Adrenal gland (tissue), 12 donors: ENCODE results near the gene UBALD2. TPM values are rescaled to one million over a fixed set of nuclear protein-coding genes. Genes with fewer than 3 reads are reported as not detected.
A peak's percentile ranks its signal among the peaks of the same experiment; 100 is the strongest.

Experiments used
- DNase-seq, 7 donors: peaks; one replicate each; pipeline ENCODE4 v3.0.0-alpha.2; 2019 to 2020
- H3K27ac ChIP-seq, 5 donors: fragments of 200-600 bp; sonication (generic) in 4 of 5; 1 replicate in 3 of 5; 2 replicates in 2 of 5; pipeline versions ENCODE4 v1.5.1 to v1.8.0; 2016 to 2020; ENCODE audit warnings: mild to moderate bottlenecking in 1 of 5
- H3K27me3 ChIP-seq: fragments of 200-600 bp; 2 replicates; pipeline ENCODE4 v1.8.0; 2021
- H3K36me3 ChIP-seq, 2 donors: fragments of 200-600 bp; replicated peaks in 1 of 2; 1 replicate in 1 of 2; 2 replicates in 1 of 2; pipeline versions ENCODE4 v1.5.1 to v1.8.0; 2018 to 2022
- H3K4me1 ChIP-seq, 2 donors: fragments of 200-600 bp; replicated peaks in 1 of 2; 1 replicate in 1 of 2; 2 replicates in 1 of 2; pipeline versions ENCODE4 v1.5.1 to v1.8.0; 2018 to 2021
- H3K4me3 ChIP-seq, 4 donors: fragments of 200-600 bp; sonication (generic) in 3 of 4; one replicate each; pipeline ENCODE4 v1.5.1; 2016 to 2018
- H3K9me3 ChIP-seq, 3 donors: fragments of 200-600 bp; sonication (generic) in 1 of 3; replicated peaks in 1 of 3; 1 replicate in 2 of 3; 2 replicates in 1 of 3; pipeline versions ENCODE4 v1.5.1 to v1.8.0; 2016 to 2021
- POLR2A ChIP-seq, 2 donors: fragments of 450-650 bp; IDR thresholded peaks; one replicate each; pipeline ENCODE4 v1.6.1; 2017; ENCODE audit warnings: antibody characterized with exemption in 2 of 2, mild to moderate bottlenecking in 2 of 2, moderate library complexity in 1 of 2
- WGBS, 4 donors: extraction: QIAGEN DNeasy Blood & Tissue Kit in 2 of 4; methylation state at CpG; one replicate each; pipeline versions ENCODE4 v1.1.5 to v1.1.7; 2013 to 2017; 5-methylcytosine and 5-hydroxymethylcytosine counted together
- intact Hi-C, 2 donors: fragments of 100-400 bp; cut with DNase I; formaldehyde crosslinking; loops; one replicate each; pipeline versions ENCODE4 v1.14.1 to v1.15.0; 2022 to 2023
- polyA plus RNA-seq, 3 donors: library from polyadenylated mRNA; stranded (reverse); fragments of 200-250 nt in 2 of 3; fragments of 350-450 nt in 1 of 3; fragmentation: Illumina TruSeq in 1 of 3; extraction: RNeasy Lipid Tissue Mini Kit (QIAGEN cat#74804) in 1 of 3; gene quantifications; one replicate each; pipeline ENCODE4 v1.2.3, GENCODE V29; 2013 to 2014
- total RNA-seq, 9 donors: library from RNA; depleted of rRNA in 4 of 9; stranded (reverse); fragments of >200 nt in 4 of 9; fragments of 120-200 nt in 1 of 9; fragmentation: NEBNext Ultra II Directional in 1 of 9; extraction: Animal tissue kit (Norgen Biotek cat#: 25700) in 1 of 9; gene quantifications; one replicate each; pipeline versions ENCODE4 v1.1.0 to v1.2.4, GENCODE V29; 2013 to 2023
- TF ChIP-seq, protein P1 (sequence below), 6 experiments: fragments of 450-650 bp in 4 of 6; fragments of 200-600 bp in 2 of 6; sonication (generic) in 1 of 6; IDR thresholded peaks; 1 replicate in 5 of 6; 2 replicates in 1 of 6; pipeline versions ENCODE4 v1.5.1 to v1.8.0; 2016 to 2021; ENCODE audit warnings: antibody characterized with exemption in 6 of 6, mild to moderate bottlenecking in 2 of 6, moderate library complexity in 1 of 6
- donor health status: healthy with polysubstance abuse.
- donor health status: Bipolar disorder and iron deficiency.
- donor health status: DM: yes; HTN: yes; CAD: no.
- donor health status: DM: no; HTN: no; CAD: no.
- donor health status: DM: no; HTN: no; CAD: no.
- donor health status: DM: yes; HTN: yes; CAD: no.

Gene UBALD2
- total and polyA plus RNA-seq, 12 donors = 5.2 to 71.2 (median 14.3) TPM

DNA sequence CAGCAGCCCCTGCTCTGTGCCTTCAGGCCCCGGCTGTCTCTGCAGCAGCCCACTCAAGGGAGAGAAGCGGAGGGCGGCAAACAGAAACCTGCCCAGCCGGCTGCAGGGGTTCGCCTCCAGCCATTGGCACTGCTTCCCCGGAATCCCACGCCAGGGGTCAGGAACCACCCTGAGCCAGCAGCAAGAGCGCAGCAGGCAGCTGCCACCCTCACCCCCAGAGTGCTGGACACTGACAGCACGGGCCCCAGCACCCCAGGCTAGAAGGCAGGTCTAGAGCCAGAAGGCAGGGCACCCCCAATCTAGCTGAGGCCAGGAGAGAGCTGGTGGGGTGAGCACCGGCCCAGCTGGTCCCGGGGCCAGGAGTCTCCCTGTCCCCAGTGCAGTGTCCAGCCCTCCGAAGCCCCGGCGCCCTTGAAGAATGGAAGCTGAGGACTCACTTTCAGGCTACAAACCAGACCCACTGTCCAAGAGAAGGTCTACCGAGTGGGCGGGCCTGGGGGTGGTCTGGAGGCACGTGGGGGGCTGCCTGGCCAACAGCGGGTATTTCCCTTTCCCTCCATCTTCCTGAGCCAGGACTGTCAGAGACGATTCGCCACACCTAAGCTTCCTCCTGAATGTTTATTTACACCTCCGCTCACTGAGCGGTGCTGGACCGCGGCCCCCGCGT is 8.4 kb downstream of the UBALD2 start:
- TF ChIP-seq, protein P1, sequence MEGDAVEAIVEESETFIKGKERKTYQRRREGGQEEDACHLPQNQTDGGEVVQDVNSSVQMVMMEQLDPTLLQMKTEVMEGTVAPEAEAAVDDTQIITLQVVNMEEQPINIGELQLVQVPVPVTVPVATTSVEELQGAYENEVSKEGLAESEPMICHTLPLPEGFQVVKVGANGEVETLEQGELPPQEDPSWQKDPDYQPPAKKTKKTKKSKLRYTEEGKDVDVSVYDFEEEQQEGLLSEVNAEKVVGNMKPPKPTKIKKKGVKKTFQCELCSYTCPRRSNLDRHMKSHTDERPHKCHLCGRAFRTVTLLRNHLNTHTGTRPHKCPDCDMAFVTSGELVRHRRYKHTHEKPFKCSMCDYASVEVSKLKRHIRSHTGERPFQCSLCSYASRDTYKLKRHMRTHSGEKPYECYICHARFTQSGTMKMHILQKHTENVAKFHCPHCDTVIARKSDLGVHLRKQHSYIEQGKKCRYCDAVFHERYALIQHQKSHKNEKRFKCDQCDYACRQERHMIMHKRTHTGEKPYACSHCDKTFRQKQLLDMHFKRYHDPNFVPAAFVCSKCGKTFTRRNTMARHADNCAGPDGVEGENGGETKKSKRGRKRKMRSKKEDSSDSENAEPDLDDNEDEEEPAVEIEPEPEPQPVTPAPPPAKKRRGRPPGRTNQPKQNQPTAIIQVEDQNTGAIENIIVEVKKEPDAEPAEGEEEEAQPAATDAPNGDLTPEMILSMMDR (IDR thresholded peaks at IDR 0.05) = no peak
- no peak for TF ChIP-seq POLR2A (IDR thresholded peaks at IDR 0.05)
- no peaks in the 10 kb centered on the region for H3K27me3 ChIP-seq
- whole genome bisulfite sequencing, 4 donors = 81 to 84% (median 83%) methylated on average over 8 to 26 of the region's 26 CpGs
- H3K9me3 ChIP-seq = no peaks in the 10 kb centered on the region
- H3K4me1 ChIP-seq = peaks cover 6 to 27% of the 10 kb centered on the region in 2 donors
- H3K4me3 ChIP-seq = no peak overlapping the region
- peaks cover 0 to 5% of the 10 kb centered on the region in 2 donors for H3K36me3 ChIP-seq
- no peak for DNase-seq
- no peak overlapping the region for H3K27ac ChIP-seq
- intact Hi-C loops = no loop called here

GRCh38 chr17:76274112-76274956 is 9.2 kb downstream of the UBALD2 start:
- Histone ChIP-seq H3K36me3 (peaks cover 0 to 5% of the 10 kb centered on the region in 2 donors), H3K27me3 (no peaks in the 10 kb centered on the region), H3K27ac (peak overlapping the region in 1 of 5 donors; percentile 17), H3K4me3 (no peak overlapping the region), H3K9me3 (no peaks in the 10 kb centered on the region), H3K4me1 (peaks cover 6 to 23% of the 10 kb centered on the region in 2 donors)
- intact Hi-C loops = no loop called here
- TF ChIP-seq, protein P1 (IDR thresholded peaks at IDR 0.05) = no peak
- no peak for TF ChIP-seq POLR2A (IDR thresholded peaks at IDR 0.05)
- no peak for DNase-seq
- 48 to 73% (median 70%) methylated on average over 10 to 21 of the region's 21 CpGs for WGBS, 4 donors

GRCh38 chr17:76275382-76276068 is 10.4 kb downstream of the UBALD2 start:
- H3K27ac ChIP-seq = no peak overlapping the region
- no peak for DNase-seq
- H3K4me3 ChIP-seq = no peak overlapping the region
- H3K27me3 ChIP-seq = no peaks in the 10 kb centered on the region
- peaks cover 6 to 21% of the 10 kb centered on the region in 2 donors for H3K4me1 ChIP-seq
- H3K36me3 ChIP-seq = peaks cover 0 to 3% of the 10 kb centered on the region in 2 donors
- TF ChIP-seq, protein P1 (IDR thresholded peaks at IDR 0.05) = no peak
- TF ChIP-seq POLR2A (IDR thresholded peaks at IDR 0.05) = no peak
- intact Hi-C loops = no loop called here
- H3K9me3 ChIP-seq = no peaks in the 10 kb centered on the region
- WGBS, 4 donors = 84 to 98% (median 88%) methylated on average over 8 to 22 of the region's 22 CpGs

DNA sequence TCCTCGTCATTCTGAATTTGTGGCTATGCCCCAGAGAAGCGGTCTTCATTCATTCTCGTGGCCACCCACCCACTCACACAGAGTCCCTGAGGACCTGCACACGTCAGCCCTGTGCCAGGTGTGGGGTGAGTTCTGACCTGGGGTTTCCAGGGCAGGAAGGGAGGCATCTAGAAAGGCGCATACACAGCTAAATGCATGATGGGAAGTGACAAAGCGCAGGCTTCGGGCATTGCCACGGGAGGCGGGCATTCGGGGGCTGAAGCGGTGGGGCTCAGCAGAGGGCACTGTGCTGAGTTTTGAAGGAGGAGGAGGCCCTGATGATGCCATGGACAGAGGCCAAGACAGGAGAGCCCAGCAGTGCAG is 10.9 kb downstream of the UBALD2 start:
- Histone ChIP-seq H3K4me1 (peaks cover 6 to 21% of the 10 kb centered on the region in 2 donors), H3K9me3 (no peaks in the 10 kb centered on the region), H3K36me3 (no peaks in the 10 kb centered on the region), H3K4me3 (no peak overlapping the region), H3K27me3 (no peaks in the 10 kb centered on the region), H3K27ac (no peak overlapping the region)
- no peak for DNase-seq
- 90 to 93% (median 91%) methylated on average over 10 to 11 of the region's 11 CpGs for WGBS, 4 donors
- TF ChIP-seq, protein P1 (IDR thresholded peaks at IDR 0.05) = no peak
- TF ChIP-seq POLR2A (IDR thresholded peaks at IDR 0.05) = no peak
- intact Hi-C loops = no loop called here
